Measurements from ENCODE around the gene SHISAL1.

DNA sequence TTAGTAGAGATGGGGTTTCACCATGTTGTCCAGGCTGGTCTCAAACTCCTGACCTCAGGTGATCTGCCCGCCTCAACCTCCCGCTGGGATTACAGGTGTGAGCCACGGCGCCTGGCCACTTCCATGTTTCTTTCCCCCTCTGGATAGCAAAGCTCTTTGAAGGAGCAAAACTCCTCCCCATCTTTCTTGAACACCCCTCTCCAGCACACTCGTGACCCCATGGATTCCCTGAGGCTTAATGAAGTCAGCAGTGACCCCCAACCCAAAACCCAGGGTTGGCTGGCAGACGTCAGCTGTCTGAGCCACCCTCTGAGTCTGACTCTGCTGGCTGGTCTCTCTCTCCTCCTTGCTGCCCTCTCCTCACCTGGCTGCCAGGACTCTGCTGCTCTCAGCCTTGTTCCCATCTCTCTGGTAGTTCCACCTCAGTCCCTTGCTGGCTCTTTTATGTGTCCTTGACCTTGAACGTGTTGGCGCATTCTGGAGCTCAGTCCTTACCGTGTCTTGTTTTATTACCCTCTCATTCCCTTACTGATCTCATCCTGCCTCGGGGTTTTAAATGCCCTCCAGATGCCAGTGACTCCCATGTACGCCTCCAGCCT is 87.6 kb downstream of the SHISAL1 start:
- TF ChIP-seq ZNF8 (CRISPR knock-in tag; IDR thresholded peaks at IDR 0.05) (no peak), TCF4 (CRISPR knock-in tag; IDR thresholded peaks at IDR 0.05; ENCODE audit: borderline replicate concordance) (no peak), CSRNP3 (CRISPR knock-in tag; IDR thresholded peaks at IDR 0.05) (no peak)
